Cardiac fibroblast (primary cell): ENCODE results near the gene MYO7A.

Experiments used
- DNase-seq, 2 donors: peaks; one replicate each; pipeline versions ENCODE4 v3.0.0 to v3.0.0-alpha.2; 2010; ENCODE audit warnings: low read depth in 2 of 2
- H3K4me3 ChIP-seq, 2 donors: replicated peaks in 1 of 2; 1 replicate in 1 of 2; 2 replicates in 1 of 2; pipeline ENCODE4 v1.5.1; 2011; ENCODE audit warnings: low read depth in 2 of 2, low read length in 2 of 2, mild to moderate bottlenecking in 2 of 2, moderate library complexity in 1 of 2
- TF ChIP-seq, protein P1 (sequence below): IDR thresholded peaks from one replicate; pipeline ENCODE4 v1.5.1; 2011; ENCODE audit warnings: low read depth, mild to moderate bottlenecking, low read length, inconsistent platforms

Gene MYO7A

DNA sequence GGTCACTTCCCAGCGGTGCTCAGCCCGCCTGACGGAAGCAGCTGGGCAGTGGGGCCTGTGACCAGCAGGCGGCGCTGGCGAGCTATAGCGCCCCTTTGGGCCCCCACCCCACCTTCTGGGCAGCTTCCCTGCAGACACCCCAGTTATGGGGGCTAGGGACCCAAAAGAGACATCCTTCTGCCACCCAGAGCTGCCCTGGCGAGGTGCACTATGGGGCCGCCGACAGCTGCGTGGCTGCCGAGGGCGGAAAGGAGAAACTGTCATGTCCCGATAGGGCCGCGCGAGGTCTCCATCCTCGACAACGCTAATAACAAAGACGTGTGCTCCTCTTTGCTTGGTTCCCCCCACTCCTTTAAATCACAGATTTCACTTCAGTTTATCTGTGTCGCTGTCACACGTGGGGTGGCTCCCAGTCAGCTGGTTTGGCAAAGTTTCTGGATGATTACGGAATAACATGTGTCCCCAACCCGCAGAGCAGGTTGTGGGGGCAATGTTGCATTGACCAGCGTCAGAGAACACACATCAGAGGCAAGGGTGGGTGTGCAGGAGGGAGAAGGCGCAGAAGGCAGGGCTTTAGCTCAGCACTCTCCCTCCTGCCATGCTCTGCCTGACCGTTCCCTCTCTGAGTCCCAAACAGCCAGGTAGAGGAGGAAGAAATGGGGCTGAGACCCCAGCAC is 673 bp upstream of the MYO7A start:
- TF ChIP-seq, protein P1, sequence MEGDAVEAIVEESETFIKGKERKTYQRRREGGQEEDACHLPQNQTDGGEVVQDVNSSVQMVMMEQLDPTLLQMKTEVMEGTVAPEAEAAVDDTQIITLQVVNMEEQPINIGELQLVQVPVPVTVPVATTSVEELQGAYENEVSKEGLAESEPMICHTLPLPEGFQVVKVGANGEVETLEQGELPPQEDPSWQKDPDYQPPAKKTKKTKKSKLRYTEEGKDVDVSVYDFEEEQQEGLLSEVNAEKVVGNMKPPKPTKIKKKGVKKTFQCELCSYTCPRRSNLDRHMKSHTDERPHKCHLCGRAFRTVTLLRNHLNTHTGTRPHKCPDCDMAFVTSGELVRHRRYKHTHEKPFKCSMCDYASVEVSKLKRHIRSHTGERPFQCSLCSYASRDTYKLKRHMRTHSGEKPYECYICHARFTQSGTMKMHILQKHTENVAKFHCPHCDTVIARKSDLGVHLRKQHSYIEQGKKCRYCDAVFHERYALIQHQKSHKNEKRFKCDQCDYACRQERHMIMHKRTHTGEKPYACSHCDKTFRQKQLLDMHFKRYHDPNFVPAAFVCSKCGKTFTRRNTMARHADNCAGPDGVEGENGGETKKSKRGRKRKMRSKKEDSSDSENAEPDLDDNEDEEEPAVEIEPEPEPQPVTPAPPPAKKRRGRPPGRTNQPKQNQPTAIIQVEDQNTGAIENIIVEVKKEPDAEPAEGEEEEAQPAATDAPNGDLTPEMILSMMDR: peak; percentile 98
- DNase-seq: peak; percentile 51
- peak overlapping the region; percentile 45 to 56 for H3K4me3 ChIP-seq

DNA sequence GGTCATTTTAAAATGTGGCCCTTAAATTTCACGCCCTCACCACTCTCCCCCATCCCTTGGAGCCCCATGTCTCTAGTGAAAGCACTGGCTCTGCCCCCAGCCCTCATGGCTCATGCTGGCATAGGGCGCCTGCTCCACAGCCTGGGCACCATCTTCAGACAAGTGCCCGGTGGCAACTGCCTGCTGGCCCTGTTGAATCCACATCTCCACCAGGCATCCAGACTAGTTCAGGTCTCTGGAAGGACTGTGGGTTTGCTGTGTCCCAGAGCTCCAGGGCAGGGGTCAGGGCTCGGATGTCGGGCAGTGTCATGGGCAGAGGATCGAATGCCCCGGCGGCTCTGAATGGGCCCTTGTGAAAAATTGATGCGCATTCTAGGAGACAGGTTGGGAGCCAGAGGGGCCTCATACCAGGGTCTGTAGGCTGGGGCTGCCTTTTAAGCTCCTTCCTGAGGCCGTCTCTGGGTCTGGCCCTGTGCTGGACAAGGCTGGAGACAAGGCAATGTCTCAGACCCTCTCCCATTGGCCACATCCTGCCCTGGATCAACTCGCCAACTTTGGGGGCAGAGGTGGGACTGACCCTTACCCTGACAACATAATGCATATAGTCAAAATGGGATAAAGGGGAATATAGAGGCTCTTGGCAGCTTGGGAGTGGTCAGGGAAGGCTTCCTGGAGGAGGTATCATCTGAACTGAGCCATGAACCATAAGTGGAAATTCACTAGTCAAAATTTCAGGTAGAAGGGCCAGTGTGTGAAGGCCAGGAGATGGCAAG is 1.2 kb downstream of the MYO7A start:
- TF ChIP-seq, protein P1: no peak
- no peak overlapping the region for H3K4me3 ChIP-seq
- no peak for DNase-seq

GRCh38 chr11:77129842-77130756 is 2.1 kb downstream of the MYO7A start:
- H3K4me3 ChIP-seq: no peak overlapping the region
- DNase-seq: no peak
- TF ChIP-seq, protein P1: no peak

- H3K4me3 ChIP-seq: no peak overlapping the region
- TF ChIP-seq, protein P1: no peak
- peak in 1 of 2 donors; percentile 81 for DNase-seq
Observed at GRCh38 chr11:77130763-77131513, 2.9 kb downstream of the MYO7A start.

DNA sequence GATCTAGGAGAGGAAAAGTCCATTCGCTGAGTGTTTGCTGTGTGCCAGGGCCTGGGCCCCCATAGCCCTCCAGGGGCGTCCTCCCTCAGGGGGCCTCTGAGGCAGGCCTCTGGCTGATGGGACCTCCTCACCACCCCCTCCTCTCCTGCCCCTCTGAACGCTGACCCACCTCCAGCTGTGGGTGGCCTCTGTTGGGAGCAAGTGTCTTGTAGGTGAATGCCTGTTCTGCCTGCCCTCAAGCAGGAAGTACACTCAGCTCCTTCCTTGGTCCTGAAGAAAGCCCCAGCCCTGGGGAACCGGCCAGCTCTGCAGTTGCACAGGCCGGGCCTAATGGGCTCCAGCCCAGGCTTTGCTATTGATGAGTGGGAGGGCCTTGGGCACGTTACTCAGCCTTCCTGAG is 3.5 kb downstream of the MYO7A start:
- no peak overlapping the region for H3K4me3 ChIP-seq
- TF ChIP-seq, protein P1: no peak

GRCh38 chr11:77135069-77135468 is 7.0 kb downstream of the MYO7A start:
- DNase-seq: no peak
- H3K4me3 ChIP-seq: no peak overlapping the region
- TF ChIP-seq, protein P1: no peak

More for the DNA sequence above, 3.5 kb downstream of the MYO7A start:
- peak in 1 of 2 donors; percentile 33 for DNase-seq
